GM12873 (cell line): ENCODE data around the gene OGFOD2.

ENCODE experiments used
- TF ChIP-seq, protein P1 (sequence below): IDR thresholded peaks from 2 replicates; pipeline ENCODE4 v1.5.1; 2012; ENCODE audit warnings: low read depth, mild to moderate bottlenecking, moderate library complexity, low read length, control low read depth; ENCODE audit not compliant: insufficient read depth; ENCODE audit errors: missing control alignments

Gene OGFOD2

DNA sequence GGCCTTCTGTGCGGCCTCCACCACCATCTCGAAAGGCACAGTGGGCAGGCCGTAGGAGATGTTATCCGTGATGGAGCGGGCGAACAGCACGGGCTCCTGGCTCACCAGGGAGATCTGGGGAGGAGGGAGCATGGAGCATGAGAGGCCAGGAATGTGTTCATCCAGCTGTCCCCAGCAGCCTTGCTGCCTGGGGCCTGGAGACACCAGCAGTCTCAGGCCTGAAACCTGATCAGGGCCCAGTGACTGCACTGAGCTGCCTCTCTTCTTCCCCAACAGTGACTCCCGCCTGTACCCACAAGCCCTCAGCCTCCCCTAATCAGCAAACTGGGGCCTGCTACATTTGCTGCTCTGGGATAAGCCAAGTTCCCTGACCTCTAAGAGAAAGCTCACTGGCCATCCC, 39.7 kb upstream of the OGFOD2 start:
- TF ChIP-seq, protein P1, sequence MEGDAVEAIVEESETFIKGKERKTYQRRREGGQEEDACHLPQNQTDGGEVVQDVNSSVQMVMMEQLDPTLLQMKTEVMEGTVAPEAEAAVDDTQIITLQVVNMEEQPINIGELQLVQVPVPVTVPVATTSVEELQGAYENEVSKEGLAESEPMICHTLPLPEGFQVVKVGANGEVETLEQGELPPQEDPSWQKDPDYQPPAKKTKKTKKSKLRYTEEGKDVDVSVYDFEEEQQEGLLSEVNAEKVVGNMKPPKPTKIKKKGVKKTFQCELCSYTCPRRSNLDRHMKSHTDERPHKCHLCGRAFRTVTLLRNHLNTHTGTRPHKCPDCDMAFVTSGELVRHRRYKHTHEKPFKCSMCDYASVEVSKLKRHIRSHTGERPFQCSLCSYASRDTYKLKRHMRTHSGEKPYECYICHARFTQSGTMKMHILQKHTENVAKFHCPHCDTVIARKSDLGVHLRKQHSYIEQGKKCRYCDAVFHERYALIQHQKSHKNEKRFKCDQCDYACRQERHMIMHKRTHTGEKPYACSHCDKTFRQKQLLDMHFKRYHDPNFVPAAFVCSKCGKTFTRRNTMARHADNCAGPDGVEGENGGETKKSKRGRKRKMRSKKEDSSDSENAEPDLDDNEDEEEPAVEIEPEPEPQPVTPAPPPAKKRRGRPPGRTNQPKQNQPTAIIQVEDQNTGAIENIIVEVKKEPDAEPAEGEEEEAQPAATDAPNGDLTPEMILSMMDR, result no peak

DNA sequence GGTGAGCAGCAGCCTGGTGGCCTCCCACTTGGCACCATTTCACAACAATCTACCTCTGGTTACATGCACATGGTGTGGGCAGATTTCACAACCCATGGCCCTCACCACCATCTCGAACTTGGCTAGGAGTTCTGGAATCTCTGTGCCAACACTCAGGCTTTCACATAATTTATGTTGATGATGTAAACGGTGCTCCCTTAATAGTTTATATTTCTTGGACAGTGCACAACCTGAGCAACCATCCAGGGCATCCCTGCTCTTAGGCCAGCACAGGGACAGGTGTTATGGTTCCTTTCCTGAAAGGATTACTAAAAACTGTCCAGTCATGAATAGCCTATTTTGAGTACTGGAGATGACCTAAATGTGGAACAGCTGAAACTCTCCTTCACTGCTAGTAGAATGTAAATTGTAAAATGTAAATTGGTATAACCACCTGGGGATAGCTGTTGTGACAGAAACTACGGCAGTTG, 37.4 kb upstream of the OGFOD2 start:
- TF ChIP-seq, protein P1, result no peak

DNA sequence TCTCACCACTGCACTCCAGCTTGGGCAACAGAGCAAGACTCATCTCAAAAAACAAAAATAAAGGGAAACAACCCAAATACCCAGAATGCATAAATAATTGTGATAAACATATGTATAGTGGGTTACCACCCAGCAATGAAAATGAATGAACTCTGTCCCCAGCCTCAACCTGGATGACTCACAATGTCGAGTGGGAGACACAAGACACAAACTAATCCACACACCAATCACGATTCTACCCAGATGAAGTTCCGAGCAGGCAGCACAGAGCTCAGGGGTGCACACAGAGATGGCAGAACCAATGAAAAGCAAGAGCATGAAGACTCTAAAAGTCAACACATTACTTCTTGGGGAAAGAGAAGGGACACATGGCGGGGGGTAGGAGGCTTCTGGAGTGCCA, 35.9 kb upstream of the OGFOD2 start:
- TF ChIP-seq, protein P1, result no peak

DNA sequence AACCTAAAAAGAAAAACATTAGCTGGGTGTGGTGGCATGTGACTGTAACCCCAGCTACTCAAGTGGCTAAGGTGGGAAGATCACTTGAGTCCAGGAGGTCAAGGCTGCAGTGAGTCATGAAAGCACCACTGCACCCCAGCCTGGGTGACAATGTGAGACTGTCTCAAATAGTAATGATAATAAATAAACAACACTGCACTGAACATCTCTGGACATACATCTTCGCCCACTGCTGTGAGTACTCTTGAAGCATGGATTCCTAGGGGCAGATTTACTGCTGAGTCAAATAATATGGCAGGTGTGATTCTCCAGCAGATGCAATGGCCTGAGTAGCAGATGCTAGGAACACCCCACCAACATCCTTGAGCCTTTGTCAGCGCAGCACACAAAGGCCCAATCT, 32.4 kb upstream of the OGFOD2 start:
- TF ChIP-seq, protein P1, result no peak

DNA sequence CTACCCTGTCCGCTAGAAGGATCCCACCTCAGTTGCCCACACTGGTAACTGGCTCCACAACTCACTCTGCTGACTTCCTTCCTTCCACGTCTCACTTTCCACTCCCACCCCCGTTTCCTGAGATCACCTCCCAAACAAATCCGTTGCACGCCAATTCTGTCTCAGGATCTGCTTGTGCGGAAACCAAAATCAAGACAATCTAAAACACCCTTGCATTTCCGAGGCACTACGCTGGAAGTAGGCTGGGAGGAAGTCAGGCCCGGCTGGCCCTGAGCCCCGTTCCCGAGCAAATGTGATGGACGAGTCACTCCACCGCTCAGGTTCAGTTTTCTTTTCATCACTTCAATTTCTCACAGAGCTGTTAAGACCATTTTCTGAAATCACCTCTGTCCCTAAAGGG, 31.8 kb upstream of the OGFOD2 start:
- TF ChIP-seq, protein P1, result no peak

DNA sequence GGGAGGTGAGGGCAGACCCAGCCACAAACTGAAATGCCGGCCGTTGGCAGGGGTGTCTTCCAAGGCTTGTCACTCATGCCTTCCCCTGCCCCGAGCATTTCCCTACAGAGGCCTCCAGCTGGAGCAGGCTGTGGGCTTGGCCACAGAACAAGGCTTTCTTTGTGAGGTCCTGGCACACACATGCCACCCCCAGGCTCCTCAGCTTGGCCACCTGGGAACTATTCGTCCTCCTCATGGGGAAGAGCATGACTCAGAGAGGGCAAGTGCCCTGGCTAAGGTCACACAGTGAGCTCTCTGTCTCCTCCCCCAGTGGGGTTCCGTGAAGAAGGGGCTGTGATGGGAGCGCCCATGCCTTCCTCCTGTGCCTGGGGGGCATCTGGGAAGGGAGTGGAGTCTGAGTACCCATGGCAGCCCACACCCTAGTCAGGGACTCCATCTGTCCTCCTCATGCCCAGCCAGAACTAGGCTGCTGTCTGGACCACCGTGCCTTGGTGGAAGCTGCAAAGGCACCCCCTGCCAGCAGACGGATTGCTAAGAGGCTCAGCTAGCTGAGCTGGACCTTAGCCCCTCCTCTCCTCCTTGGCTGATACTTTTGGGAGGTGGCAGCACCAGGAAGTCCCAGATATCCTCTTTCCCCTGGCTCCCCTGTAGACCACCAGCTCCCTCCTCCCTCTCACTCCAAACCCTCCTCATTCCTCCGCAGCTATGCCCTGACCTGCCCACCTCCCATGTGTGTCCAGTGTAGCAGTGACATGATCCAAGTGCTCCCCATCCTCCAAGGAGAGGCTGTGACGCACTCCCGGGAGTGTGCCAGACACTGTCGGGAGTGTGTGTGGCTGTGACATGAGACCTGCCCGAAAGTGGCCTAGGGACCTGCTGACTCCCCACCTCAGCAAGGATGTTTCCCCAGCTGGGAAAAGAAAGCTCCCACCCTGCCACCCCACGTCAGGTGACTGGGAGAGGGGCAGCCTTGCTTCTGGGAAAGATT, 30.1 kb upstream of the OGFOD2 start:
- TF ChIP-seq, protein P1, result no peak

DNA sequence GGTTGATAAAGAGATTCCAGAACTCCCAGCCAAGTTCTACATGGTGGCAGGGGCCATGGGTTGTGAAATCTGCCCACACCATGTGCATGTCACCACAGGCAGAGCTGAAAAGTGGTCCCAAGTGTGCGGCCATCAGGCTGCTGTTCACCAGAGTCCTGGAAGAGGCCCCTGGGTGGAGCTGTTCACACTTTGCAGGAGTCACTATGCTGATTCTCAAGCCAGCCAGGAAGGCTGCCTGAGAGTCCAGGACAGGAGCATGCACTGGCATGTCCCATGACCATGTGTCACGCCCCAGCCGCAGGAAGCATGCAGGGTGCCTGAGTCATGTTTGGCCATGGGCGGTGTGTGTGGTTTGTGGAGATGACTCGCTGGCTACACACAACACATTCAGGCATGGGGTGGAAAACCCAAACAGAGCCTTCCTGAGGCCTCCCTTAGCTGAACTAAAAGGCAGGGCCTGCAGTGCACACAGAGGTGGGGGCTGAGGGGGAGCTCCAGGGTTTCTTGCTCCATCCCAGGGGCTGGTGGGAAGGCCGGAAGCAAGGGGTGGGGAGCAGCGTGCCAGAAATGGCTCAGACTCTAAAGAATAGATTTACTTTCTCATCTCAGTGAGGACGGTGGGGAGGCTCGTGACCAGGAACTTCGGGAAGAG, 28.2 kb upstream of the OGFOD2 start:
- TF ChIP-seq, protein P1, result peak; percentile 34
